SK-N-SH treated with all-trans-retinoic acid at 6 μM for 48 hours (cell line): ENCODE measurements around the gene TNRC6B.

Experiments used
- BACH2 ChIP-seq: fragments of 250-450 bp; sonication (Bioruptor Pico); IDR thresholded peaks from 2 replicates; pipeline ENCODE4 v1.9.0; 2021; ENCODE audit warnings: mild to moderate bottlenecking, borderline replicate concordance
- OSR1 ChIP-seq: fragments of 250-450 bp; sonication (Bioruptor Pico); IDR thresholded peaks from 2 replicates; pipeline ENCODE4 v1.8.0; 2022; ENCODE audit warnings: moderate library complexity, mild to moderate bottlenecking, inconsistent platforms
- POU6F1 ChIP-seq: fragments of 250-450 bp; sonication (Bioruptor Pico); IDR thresholded peaks from 2 replicates; pipeline ENCODE4 v1.8.0; 2021; ENCODE audit warnings: low read depth, mild to moderate bottlenecking, moderate library complexity, borderline replicate concordance

DNA sequence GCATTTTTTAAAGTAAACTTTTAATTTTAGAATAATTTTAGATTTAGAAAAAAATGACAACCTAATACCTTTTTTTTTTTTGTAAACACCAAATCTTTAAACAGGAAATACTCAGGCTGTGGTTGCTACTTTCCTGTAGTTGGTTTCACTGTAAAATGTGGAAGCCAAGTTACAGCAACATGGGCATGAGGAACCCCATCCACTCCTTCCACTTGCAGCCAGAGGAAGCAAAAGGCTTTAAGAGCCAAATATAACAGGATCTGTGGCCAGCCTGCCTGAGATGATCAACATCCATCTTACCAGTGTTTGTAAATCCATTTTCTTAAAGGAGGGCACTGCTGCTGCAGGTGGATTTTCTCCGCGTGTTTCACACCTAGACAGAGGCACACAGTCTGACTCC lies 66.2 kb downstream of the TNRC6B start:
- no peak for TF ChIP-seq OSR1 (CRISPR knock-in tag)
- no peak for TF ChIP-seq BACH2 (CRISPR knock-in tag)
- no peak for TF ChIP-seq POU6F1 (CRISPR knock-in tag)
